Gastrocnemius medialis (tissue), 4 donors: ENCODE data around the gene ASIC2.

Experiments
- CTCF ChIP-seq, 5 experiments: fragments of 450-650 bp in 3 of 5; fragments of 200-600 bp in 2 of 5; sonication (generic) in 2 of 5; IDR thresholded peaks in 4 of 5; conservative IDR thresholded peaks in 1 of 5; 1 replicate in 4 of 5; 2 replicates in 1 of 5; pipeline ENCODE4 v1.5.1; 2016 to 2019; ENCODE audit warnings: antibody characterized with exemption in 5 of 5, mild to moderate bottlenecking in 3 of 5, moderate library complexity in 3 of 5
- POLR2A ChIP-seq, 2 donors: fragments of 450-650 bp; IDR thresholded peaks; one replicate each; pipeline ENCODE4 v1.6.1; 2017; ENCODE audit warnings: antibody characterized with exemption in 2 of 2, mild to moderate bottlenecking in 2 of 2, moderate library complexity in 2 of 2

- TF ChIP-seq CTCF (IDR thresholded peaks at IDR 0.05 in 4 of 5, conservative IDR thresholded peaks at IDR 0.05 in 1 of 5) = no peak
- TF ChIP-seq POLR2A (IDR thresholded peaks at IDR 0.05) = no peak
These were observed 167.5 kb downstream of the ASIC2 start for GRCh38 chr17:33125552-33125950.
